Limb (tissue), 2 donors: ENCODE data around the gene MUC4.
"Not testable (repeated sequence)": the region's sequence is repeated elsewhere in the genome, so short reads cannot be mapped to it uniquely, and the experiment has no call there.

Experiments used
- DNase-seq, 2 donors: peaks; one replicate each; pipeline ENCODE4 v3.0.0-alpha.2; 2016; ENCODE audit errors: extremely low spot score in 2 of 2

The MUC4 gene

GRCh38 chr3:195784031-195784430, 27.7 kb downstream of the MUC4 start:
- not testable (repeated sequence) for DNase-seq

GRCh38 chr3:195781236-195781635, 30.5 kb downstream of the MUC4 start:
- DNase-seq = not testable (repeated sequence)

- no peak for DNase-seq
Measured at GRCh38 chr3:195777975-195778374, 33.8 kb downstream of the MUC4 start.

- peak in 1 of 2 donors; percentile 50 for DNase-seq
Measured at GRCh38 chr3:195774917-195775316, 36.8 kb downstream of the MUC4 start.

- DNase-seq = no peak
Measured at GRCh38 chr3:195773956-195774537, 37.7 kb downstream of the MUC4 start.

GRCh38 chr3:195771646-195772300, 40.0 kb downstream of the MUC4 start:
- DNase-seq = no peak

GRCh38 chr3:195770841-195771645, 40.7 kb downstream of the MUC4 start:
- not testable (repeated sequence) for DNase-seq

- no peak for DNase-seq
Measured at GRCh38 chr3:195770081-195770840, 41.5 kb downstream of the MUC4 start.

GRCh38 chr3:195769551-195769950, 42.2 kb downstream of the MUC4 start:
- DNase-seq = no peak

GRCh38 chr3:195768831-195769303, 42.9 kb downstream of the MUC4 start:
- DNase-seq = no peak

GRCh38 chr3:195768414-195768813, 43.3 kb downstream of the MUC4 start:
- DNase-seq = no peak

- peak in 1 of 2 donors; percentile 1 for DNase-seq
Measured at GRCh38 chr3:195767792-195768191, 43.9 kb downstream of the MUC4 start.

- DNase-seq = no peak
Measured at GRCh38 chr3:195766671-195767070, 45.1 kb downstream of the MUC4 start.

- DNase-seq = no peak
Measured at GRCh38 chr3:195764961-195765706, 46.6 kb downstream of the MUC4 start.

- DNase-seq = no peak
Measured at GRCh38 chr3:195763843-195764825, 47.6 kb downstream of the MUC4 start.

GRCh38 chr3:195763076-195763830, 48.5 kb downstream of the MUC4 start:
- DNase-seq = no peak

GRCh38 chr3:195762611-195763010, 49.1 kb downstream of the MUC4 start:
- DNase-seq = no peak

- DNase-seq = no peak
Measured at GRCh38 chr3:195762249-195762585, 49.5 kb downstream of the MUC4 start.
